Stomach (tissue), 4 donors: ENCODE measurements around the gene GABBR2.

Experiments
- CTCF ChIP-seq, 7 experiments: fragments of 450-650 bp in 4 of 7; fragments of 200-600 bp in 3 of 7; sonication (generic) in 3 of 7; IDR thresholded peaks; one replicate each; pipeline ENCODE4 v1.5.1; 2016 to 2019; ENCODE audit warnings: antibody characterized with exemption in 7 of 7, control low read depth in 2 of 7, mild to moderate bottlenecking in 1 of 7
- EP300 ChIP-seq: sonication (generic); formaldehyde crosslinking; IDR thresholded peaks from one replicate; pipeline ENCODE4 v1.6.1; 2017; ENCODE audit warnings: antibody characterized with exemption
- POLR2A ChIP-seq, 4 donors: fragments of 450-650 bp; IDR thresholded peaks; one replicate each; pipeline ENCODE4 v1.6.1; 2016; ENCODE audit warnings: antibody characterized with exemption in 4 of 4, control low read depth in 2 of 4, mild to moderate bottlenecking in 1 of 4, moderate library complexity in 1 of 4

GRCh38 chr9:98570663-98571440 lies 137.9 kb downstream of the GABBR2 start:
- TF ChIP-seq CTCF (IDR thresholded peaks at IDR 0.05), result no peak
- no peak for TF ChIP-seq POLR2A (IDR thresholded peaks at IDR 0.05)
- no peak for TF ChIP-seq EP300
